ENCODE measurements around the gene FUCA1. TPM values are rescaled to one million over a fixed set of nuclear protein-coding genes. Genes with fewer than 3 reads are reported as not detected.
"Not testable (repeated sequence)": the region's sequence is repeated elsewhere in the genome, so short reads cannot be mapped to it uniquely, and the experiment has no call there.

The FUCA1 gene
- total RNA-seq, 2 experiments from 2014 or later, result 4.9 to 5.2 TPM

- intact Hi-C loops (cut with micrococcal nuclease), result no loop called here
- CTCF ChIA-PET, result interaction anchor here (0.8 to 1.5 kb wide), 3 partner anchors 15 to 154 kb away, joined by 3 to 4 read pairs (median 3); no protein-coding TSS in a partner anchor
- H3K4me3 Mint-ChIP-seq, result no peak overlapping the region
- H3K27ac Mint-ChIP-seq, result peak overlapping the region; percentile 4
- H3K27me3 Mint-ChIP-seq (ENCODE audit: low read depth), result no peaks in the 10 kb centered on the region
- no peaks in the 10 kb centered on the region for H3K9me3 Mint-ChIP-seq
- peaks cover 2% of the 10 kb centered on the region for H3K36me3 Mint-ChIP-seq (ENCODE audit: low read depth)
- no peak for DNase-seq
- H3K4me1 Mint-ChIP-seq (ENCODE audit: low read depth), result peaks cover 10% of the 10 kb centered on the region
Measured at GRCh38 chr1:23807453-23807852, 60.6 kb downstream of the FUCA1 start.

DNA sequence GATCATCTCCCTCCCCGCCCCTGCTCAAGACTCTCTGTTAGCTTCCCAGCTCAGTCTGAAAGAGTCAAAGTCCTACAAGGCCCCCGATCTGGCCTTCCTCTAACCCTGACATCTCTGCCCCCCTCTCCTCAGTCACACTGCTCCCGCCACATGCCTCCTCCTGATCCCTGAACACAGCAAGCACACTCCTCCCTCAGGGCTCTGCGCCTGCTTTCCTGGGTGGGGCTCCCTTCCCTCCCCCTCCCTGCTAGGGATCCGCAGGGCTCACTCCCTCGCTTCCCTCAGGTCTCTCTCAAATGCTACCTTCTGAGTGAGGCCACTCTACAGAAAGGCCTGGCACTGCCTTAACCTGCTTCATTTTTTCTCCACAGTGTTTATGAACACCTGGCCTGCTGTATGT lies 61.8 kb downstream of the FUCA1 start:
- H3K27ac Mint-ChIP-seq, result no peak overlapping the region
- intact Hi-C loops (cut with micrococcal nuclease), result no loop called here
- no peak for DNase-seq

DNA sequence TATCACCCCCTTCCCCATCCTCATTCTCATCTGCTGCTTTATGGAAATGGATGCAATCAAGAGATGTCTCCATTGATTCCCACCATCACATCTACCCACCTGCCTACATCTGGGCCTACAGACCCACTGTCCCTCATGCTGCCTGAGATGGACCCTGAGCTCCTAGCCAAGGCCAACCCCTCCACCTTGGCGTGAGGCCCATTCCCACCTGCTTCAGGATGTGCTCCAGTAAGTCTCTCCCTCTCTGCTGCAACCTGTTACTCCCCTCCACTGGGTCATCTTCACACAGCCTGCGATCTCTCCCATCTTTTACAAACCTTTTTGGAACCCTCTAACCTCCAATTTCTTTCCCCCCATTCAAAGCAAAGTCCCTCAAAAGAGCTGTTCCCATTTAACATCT lies 63.1 kb downstream of the FUCA1 start:
- Mint-ChIP-seq H3K27ac (peak overlapping the region; percentile 2), H3K4me1 (ENCODE audit: low read depth) (peaks cover 6% of the 10 kb centered on the region), H3K36me3 (ENCODE audit: low read depth) (peaks cover 2% of the 10 kb centered on the region), H3K27me3 (ENCODE audit: low read depth) (no peaks in the 10 kb centered on the region), H3K4me3 (no peak overlapping the region), H3K9me3 (no peaks in the 10 kb centered on the region)
- CTCF ChIA-PET, result interaction anchor here (0.6 kb wide), 1 partner anchor 44 kb away, joined by 3 read pairs; no protein-coding TSS in a partner anchor
- DNase-seq, result no peak
- intact Hi-C loops (cut with micrococcal nuclease), result no loop called here

More for the DNA sequence above, 61.8 kb downstream of the FUCA1 start:
- CTCF ChIA-PET, result interaction anchor here (0.7 to 1.5 kb wide), 4 partner anchors 14 to 155 kb away, joined by 3 to 4 read pairs (median 4); no protein-coding TSS in a partner anchor
- H3K4me3 Mint-ChIP-seq, result no peak overlapping the region
- no peaks in the 10 kb centered on the region for H3K27me3 Mint-ChIP-seq (ENCODE audit: low read depth)
- H3K4me1 Mint-ChIP-seq (ENCODE audit: low read depth), result peaks cover 11% of the 10 kb centered on the region
- H3K9me3 Mint-ChIP-seq, result no peaks in the 10 kb centered on the region
- H3K36me3 Mint-ChIP-seq (ENCODE audit: low read depth), result peaks cover 2% of the 10 kb centered on the region

DNA sequence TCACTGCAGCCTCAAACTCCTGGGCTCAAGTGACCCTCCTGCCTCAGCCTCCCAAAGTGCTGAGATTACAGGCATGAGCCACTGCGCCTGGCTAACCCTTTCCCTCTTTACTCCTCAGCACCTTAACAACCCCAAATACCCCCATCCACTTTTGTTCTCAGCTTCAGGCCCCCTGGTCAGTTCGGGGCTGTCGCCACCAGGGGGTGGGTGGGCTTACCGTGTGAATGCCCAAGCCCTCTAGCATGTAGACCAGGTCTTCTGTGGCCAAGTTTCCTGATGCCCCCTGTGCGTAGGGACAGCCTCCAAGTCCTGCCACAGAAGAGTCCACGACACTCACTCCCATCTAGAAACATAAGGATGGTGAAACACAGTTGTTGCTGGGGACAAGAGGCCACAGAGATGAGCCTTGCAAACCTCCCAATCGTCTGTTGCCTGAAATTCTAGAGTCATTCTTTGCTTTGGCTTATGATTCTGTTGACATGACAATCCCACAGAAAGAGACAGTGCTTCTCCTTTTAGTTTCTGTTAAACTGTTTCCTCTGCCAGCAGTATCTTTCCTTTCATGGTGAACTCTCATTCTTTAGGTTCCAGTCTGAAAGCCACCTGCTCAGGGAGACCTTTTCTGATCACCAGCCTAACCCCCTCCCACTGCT lies 63.8 kb downstream of the FUCA1 start:
- Mint-ChIP-seq H3K36me3 (ENCODE audit: low read depth) (peaks cover 2% of the 10 kb centered on the region), H3K4me3 (no peak overlapping the region), H3K4me1 (ENCODE audit: low read depth) (peaks cover 9% of the 10 kb centered on the region), H3K9me3 (no peaks in the 10 kb centered on the region), H3K27ac (no peak overlapping the region), H3K27me3 (ENCODE audit: low read depth) (no peaks in the 10 kb centered on the region)
- no peak for DNase-seq
- CTCF ChIA-PET, result no interaction called here
- intact Hi-C loops (cut with micrococcal nuclease), result no loop called here

GRCh38 chr1:23803674-23804073 lies 64.4 kb downstream of the FUCA1 start:
- Mint-ChIP-seq H3K36me3 (ENCODE audit: low read depth) (peaks cover 2% of the 10 kb centered on the region), H3K27ac (no peak overlapping the region), H3K4me3 (no peak overlapping the region)

DNA sequence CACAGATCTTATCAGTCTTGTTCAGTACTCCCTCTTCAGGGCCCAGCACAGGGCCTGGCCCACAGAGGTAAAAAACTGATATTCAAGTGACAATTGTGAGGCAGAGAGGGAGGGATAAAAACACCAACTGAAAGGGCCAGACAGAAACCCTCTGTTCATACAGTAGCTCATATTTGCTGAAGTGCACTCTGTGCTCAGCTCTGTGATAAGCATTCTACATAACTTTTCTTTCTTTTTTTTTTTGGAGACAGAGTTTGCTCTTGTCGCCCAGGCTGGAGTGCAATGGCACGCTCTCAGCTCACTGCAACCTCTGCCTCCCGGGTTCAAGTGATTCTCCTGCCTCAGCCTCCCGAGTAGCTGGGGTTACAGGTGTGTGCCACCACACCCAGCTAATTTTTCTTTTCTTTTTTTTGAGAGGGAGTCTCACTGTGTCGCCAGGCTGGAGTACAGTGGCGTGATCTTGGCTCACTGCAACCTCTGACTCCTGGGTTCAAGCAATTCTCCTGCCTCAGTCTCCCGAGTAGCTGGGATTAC lies 65.2 kb downstream of the FUCA1 start:
- H3K27me3 Mint-ChIP-seq (ENCODE audit: low read depth); H3K9me3 Mint-ChIP-seq; DNase-seq; H3K27ac Mint-ChIP-seq; intact Hi-C loops (cut with micrococcal nuclease); H3K36me3 Mint-ChIP-seq (ENCODE audit: low read depth); H3K4me3 Mint-ChIP-seq: not testable (repeated sequence)
- H3K4me1 Mint-ChIP-seq (ENCODE audit: low read depth), result peaks cover 11% of the 10 kb centered on the region
- CTCF ChIA-PET, result interaction anchor here (0.6 to 3.7 kb wide), 3 partner anchors 8 to 114 kb away, joined by 3 to 22 read pairs (median 4); no protein-coding TSS in a partner anchor

More at GRCh38 chr1:23803674-23804073, 64.4 kb downstream of the FUCA1 start:
- intact Hi-C loops (cut with micrococcal nuclease), result no loop called here
- Mint-ChIP-seq H3K4me1 (ENCODE audit: low read depth) (peaks cover 11% of the 10 kb centered on the region), H3K9me3 (no peaks in the 10 kb centered on the region), H3K27me3 (ENCODE audit: low read depth) (no peaks in the 10 kb centered on the region)
- no peak for DNase-seq
- CTCF ChIA-PET, result interaction anchor here (3.7 kb wide), 1 partner anchor 7 kb away, joined by 22 read pairs; no protein-coding TSS in a partner anchor

DNA sequence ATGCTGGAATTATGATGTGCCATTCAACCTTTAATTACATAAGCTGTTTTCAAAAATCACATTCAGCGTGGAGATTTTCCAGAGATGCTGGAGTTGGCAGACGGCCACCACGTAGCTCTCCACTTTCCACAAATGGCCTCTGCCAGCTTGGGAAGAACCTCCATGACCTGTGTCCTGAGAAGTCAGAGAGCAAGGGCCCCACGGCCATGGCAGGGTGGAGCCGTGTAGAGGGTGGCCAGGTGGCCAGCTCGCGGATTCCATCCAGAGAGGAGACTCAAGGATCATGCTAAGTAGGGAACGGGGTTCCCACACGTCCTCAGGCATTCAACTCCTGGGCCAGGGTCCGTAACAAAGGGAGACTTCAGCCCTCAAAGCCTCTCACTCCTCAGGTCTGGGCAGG lies 66.2 kb downstream of the FUCA1 start:
- Mint-ChIP-seq H3K27ac (no peak overlapping the region), H3K36me3 (ENCODE audit: low read depth) (peaks cover 4% of the 10 kb centered on the region), H3K9me3 (no peaks in the 10 kb centered on the region), H3K27me3 (ENCODE audit: low read depth) (no peaks in the 10 kb centered on the region), H3K4me1 (ENCODE audit: low read depth) (peaks cover 11% of the 10 kb centered on the region), H3K4me3 (no peak overlapping the region)
- intact Hi-C loops (cut with micrococcal nuclease), result loop anchor here (2.0 kb wide), 1 partner anchor 67 kb away; the partner anchor contains the start of gene FUCA1
- CTCF ChIA-PET, result interaction anchor here (0.6 to 4.9 kb wide), 4 partner anchors 9 to 115 kb away, joined by 4 to 23 read pairs (median 13); no protein-coding TSS in a partner anchor
- no peak for DNase-seq

- Mint-ChIP-seq H3K36me3 (ENCODE audit: low read depth) (peaks cover 6% of the 10 kb centered on the region), H3K9me3 (no peaks in the 10 kb centered on the region), H3K27me3 (ENCODE audit: low read depth) (no peaks in the 10 kb centered on the region), H3K27ac (peak overlapping the region; percentile 15), H3K4me3 (peak overlapping the region; percentile 92), H3K4me1 (ENCODE audit: low read depth) (peaks cover 11% of the 10 kb centered on the region)
- CTCF ChIA-PET, result interaction anchor here (3.7 to 4.9 kb wide), 2 partner anchors 9 to 30 kb away, joined by 22 to 23 read pairs; no protein-coding TSS in a partner anchor
- no peak for DNase-seq
- intact Hi-C loops (cut with micrococcal nuclease), result loop anchor here (2.0 kb wide), 1 partner anchor 67 kb away; the partner anchor contains the start of gene FUCA1
Measured at GRCh38 chr1:23801338-23801748, 66.7 kb downstream of the FUCA1 start.

- CTCF ChIA-PET, result interaction anchor here (3.7 to 4.9 kb wide), 2 partner anchors 10 to 30 kb away, joined by 22 to 23 read pairs; no protein-coding TSS in a partner anchor
- Mint-ChIP-seq H3K27ac (peak within 1 kb of the TSS; percentile 80), H3K4me1 (ENCODE audit: low read depth) (peaks cover 11% of the 10 kb centered on the region), H3K36me3 (ENCODE audit: low read depth) (peaks cover 6% of the 10 kb centered on the region), H3K9me3 (no peaks in the 10 kb centered on the region), H3K4me3 (peak within 1 kb of the TSS; percentile 92), H3K27me3 (ENCODE audit: low read depth) (no peaks in the 10 kb centered on the region)
- peak; percentile 98 for DNase-seq
- intact Hi-C loops (cut with micrococcal nuclease), result loop anchor here (1.0 to 2.0 kb wide), 7 partner anchors 9 to 180 kb away; partner anchors contain the start of genes FUCA1, HMGCL, LYPLA2 and PITHD1
Measured at GRCh38 chr1:23800400-23801337, 67.4 kb downstream of the FUCA1 start, which contains the start of gene GALE. TSS of gene GALE (minus strand) at chr1:23800754. CDS start at chr1:23799007, 1,747 bp downstream.

DNA sequence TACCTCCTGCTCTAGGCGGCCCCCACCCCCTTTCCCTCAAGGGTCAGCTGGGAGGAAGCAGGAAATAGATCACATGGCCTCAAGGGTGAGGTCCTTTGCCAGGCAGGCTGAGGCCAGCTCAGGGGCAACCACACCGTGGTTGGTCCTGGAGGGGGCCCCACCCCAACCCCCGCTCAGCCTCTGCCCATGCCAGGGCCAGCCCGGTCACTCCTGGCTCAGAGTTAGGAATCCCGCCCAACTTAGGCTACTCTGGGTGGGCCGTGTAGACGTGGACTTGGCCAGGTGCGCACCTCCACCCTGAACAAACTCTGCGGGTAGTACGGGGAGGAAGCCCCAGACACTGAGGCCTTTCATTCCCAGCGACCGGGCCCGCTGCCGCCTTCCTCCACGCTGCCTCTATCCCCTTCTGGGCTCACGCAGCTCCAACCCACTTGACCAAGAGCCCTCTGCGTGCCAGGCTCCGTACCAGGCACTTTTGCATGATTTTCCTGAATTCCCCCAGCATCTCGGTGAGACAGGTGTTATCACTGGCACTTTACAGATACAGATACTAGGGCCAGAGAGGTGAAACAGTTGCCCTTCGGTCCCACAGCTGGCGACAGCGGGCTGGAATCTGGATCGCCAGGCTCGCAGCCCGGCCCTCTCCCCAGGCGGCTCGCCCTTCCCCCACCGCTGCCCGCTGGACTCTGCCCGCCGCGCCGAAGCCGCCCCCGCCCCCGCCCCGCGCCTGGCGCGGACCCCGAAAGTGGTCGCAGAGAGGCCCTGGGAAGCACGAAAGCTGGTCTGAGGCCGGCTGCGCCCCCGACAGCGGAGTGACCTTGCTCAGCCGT lies 68.3 kb downstream of the FUCA1 start:
- peak; percentile 56 for DNase-seq
- Mint-ChIP-seq H3K27ac (peak overlapping the region; percentile 80), H3K27me3 (ENCODE audit: low read depth) (no peaks in the 10 kb centered on the region), H3K36me3 (ENCODE audit: low read depth) (peaks cover 6% of the 10 kb centered on the region), H3K9me3 (no peaks in the 10 kb centered on the region), H3K4me1 (ENCODE audit: low read depth) (peaks cover 11% of the 10 kb centered on the region), H3K4me3 (peak overlapping the region; percentile 92)
- intact Hi-C loops (cut with micrococcal nuclease), result loop anchor here (1.0 to 2.0 kb wide), 7 partner anchors 8 to 181 kb away; partner anchors contain the start of genes FUCA1, HMGCL, LYPLA2 and PITHD1
- CTCF ChIA-PET, result interaction anchor here (3.7 to 4.9 kb wide), 2 partner anchors 11 to 29 kb away, joined by 22 to 23 read pairs; no protein-coding TSS in a partner anchor

GRCh38 chr1:23799255-23799569 lies 68.9 kb downstream of the FUCA1 start:
- no peaks in the 10 kb centered on the region for H3K27me3 Mint-ChIP-seq (ENCODE audit: low read depth)
- peaks cover 6% of the 10 kb centered on the region for H3K36me3 Mint-ChIP-seq (ENCODE audit: low read depth)
- peak overlapping the region; percentile 80 for H3K27ac Mint-ChIP-seq
- peaks cover 11% of the 10 kb centered on the region for H3K4me1 Mint-ChIP-seq (ENCODE audit: low read depth)
- CTCF ChIA-PET, result interaction anchor here (4.9 kb wide), 1 partner anchor 28 kb away, joined by 23 read pairs; no protein-coding TSS in a partner anchor
- H3K4me3 Mint-ChIP-seq, result peak overlapping the region; percentile 92
- DNase-seq, result no peak
- intact Hi-C loops (cut with micrococcal nuclease), result no loop called here
- no peaks in the 10 kb centered on the region for H3K9me3 Mint-ChIP-seq

Data from activated naive CD4-positive, alpha-beta T cell treated with anti-CD3 and anti-CD28 coated beads for 36 hours (primary cell).